Astrocyte (in vitro differentiated cells and primary cell): ENCODE measurements around the gene PEX10. TPM values are rescaled to one million over a fixed set of nuclear protein-coding genes. Genes with fewer than 3 reads are reported as not detected.

Experiments used
- DNase-seq: peaks from one replicate; pipeline ENCODE4 v3.0.0-alpha.2; 2010; ENCODE audit warnings: low read depth
- FAIRE-seq: peaks from 2 replicates; lab custom pipeline; 2011; peaks lifted over from hg19 to GRCh38; lab: Jason Lieb, UNC
- H2AFZ ChIP-seq: 2 replicates; pipeline ENCODE4 v1.6.0; 2012; ENCODE audit warnings: low read depth, low read length, inconsistent platforms
- H3K27ac ChIP-seq: 2 replicates; pipeline ENCODE4 v1.5.1; 2011; ENCODE audit warnings: low read depth, low read length, inconsistent platforms
- H3K27me3 ChIP-seq: 2 replicates; pipeline ENCODE4 v1.6.0; 2011; ENCODE audit warnings: low read length, inconsistent platforms; ENCODE audit not compliant: insufficient read depth
- H3K36me3 ChIP-seq: 2 replicates; pipeline ENCODE4 v1.5.1; 2011; ENCODE audit warnings: low read length, inconsistent platforms; ENCODE audit not compliant: insufficient read depth
- H3K4me1 ChIP-seq: 2 replicates; pipeline ENCODE4 v1.5.1; 2011; ENCODE audit warnings: low read length, inconsistent platforms; ENCODE audit not compliant: insufficient read depth
- H3K4me2 ChIP-seq: 2 replicates; pipeline ENCODE4 v1.6.0; 2012; ENCODE audit warnings: low read length, inconsistent platforms
- H3K4me3 ChIP-seq: 2 replicates; pipeline ENCODE4 v1.5.1; 2011; ENCODE audit warnings: low read depth, mild to moderate bottlenecking, low read length, inconsistent platforms; ENCODE audit not compliant: insufficient read depth
- H3K79me2 ChIP-seq: 2 replicates; pipeline ENCODE4 v1.6.0; 2012; ENCODE audit warnings: mild to moderate bottlenecking, low read length, inconsistent platforms; ENCODE audit not compliant: insufficient read depth
- H3K9ac ChIP-seq: 2 replicates; pipeline ENCODE4 v1.6.0; 2012; ENCODE audit warnings: mild to moderate bottlenecking, low read length, inconsistent platforms
- H3K9me3 ChIP-seq: 2 replicates; pipeline ENCODE4 v1.5.1; 2012; ENCODE audit warnings: low read depth, mild to moderate bottlenecking, low read length, inconsistent platforms; ENCODE audit not compliant: insufficient read depth
- H4K20me1 ChIP-seq: 2 replicates; pipeline ENCODE4 v1.6.0; 2012; ENCODE audit warnings: low read length, inconsistent platforms; ENCODE audit not compliant: insufficient read depth
- H3K27ac Mint-ChIP-seq: one replicate; pipeline ENCODE4 v1.8.0; 2021; ENCODE audit warnings: mild to moderate bottlenecking, mixed read lengths; ENCODE audit not compliant: unreplicated experiment
- H3K27me3 Mint-ChIP-seq: one replicate; pipeline ENCODE4 v1.8.0; 2021; ENCODE audit warnings: low read depth, mixed read lengths; ENCODE audit not compliant: unreplicated experiment
- H3K36me3 Mint-ChIP-seq: one replicate; pipeline ENCODE4 v1.8.0; 2021; ENCODE audit warnings: low read depth, mixed read lengths; ENCODE audit not compliant: unreplicated experiment
- H3K4me1 Mint-ChIP-seq: one replicate; pipeline ENCODE4 v1.8.0; 2021; ENCODE audit warnings: low read depth, mixed read lengths; ENCODE audit not compliant: unreplicated experiment
- H3K4me3 Mint-ChIP-seq: one replicate; pipeline ENCODE4 v1.8.0; 2021; ENCODE audit warnings: mild to moderate bottlenecking, moderate library complexity, mixed read lengths; ENCODE audit not compliant: unreplicated experiment
- H3K9me3 Mint-ChIP-seq: one replicate; pipeline ENCODE4 v1.8.0; 2021; ENCODE audit warnings: mild to moderate bottlenecking, mixed read lengths; ENCODE audit not compliant: unreplicated experiment
- CTCF ChIP-seq: IDR thresholded peaks from 2 replicates; pipeline ENCODE4 v1.5.1; 2011; ENCODE audit warnings: low read depth, mild to moderate bottlenecking, inconsistent platforms, low read length, moderate library complexity; ENCODE audit not compliant: insufficient read depth
- EZH2 ChIP-seq: IDR thresholded peaks from 2 replicates; pipeline ENCODE4 v1.6.1; 2012; ENCODE audit warnings: mild to moderate bottlenecking, low read length, inconsistent platforms; ENCODE audit not compliant: insufficient read depth
- total RNA-seq: library from RNA; stranded (reverse); gene quantifications from 2 replicates; pipeline ENCODE4 v1.2.1, GENCODE V29; 2021

PEX10 gene
- total RNA-seq, 1 donor from 2014 or later, result 16.6 TPM

GRCh38 chr1:2376931-2377672 lies 35.3 kb downstream of the PEX10 start:
- no peaks in the 10 kb centered on the region for H4K20me1 ChIP-seq
- H3K4me3 Mint-ChIP-seq, result no peak overlapping the region
- no peak overlapping the region for H2AFZ ChIP-seq
- H3K27ac Mint-ChIP-seq, result no peak overlapping the region
- no peaks in the 10 kb centered on the region for H3K4me1 ChIP-seq
- no peaks in the 10 kb centered on the region for H3K27me3 ChIP-seq
- H3K9me3 Mint-ChIP-seq, result no peaks in the 10 kb centered on the region
- H3K36me3 ChIP-seq, result no peaks in the 10 kb centered on the region
- H3K4me3 ChIP-seq, result no peak overlapping the region
- TF ChIP-seq EZH2 (no peak), CTCF (no peak)
- DNase-seq (no peak), FAIRE-seq (no peak)
- H3K9me3 ChIP-seq, result no peaks in the 10 kb centered on the region
- H3K4me2 ChIP-seq, result no peak overlapping the region
- H3K36me3 Mint-ChIP-seq, result no peaks in the 10 kb centered on the region
- H3K4me1 Mint-ChIP-seq, result no peaks in the 10 kb centered on the region
- peaks cover 2% of the 10 kb centered on the region for H3K27me3 Mint-ChIP-seq
- H3K27ac ChIP-seq, result no peak overlapping the region
- H3K9ac ChIP-seq, result no peak overlapping the region
- H3K79me2 ChIP-seq, result no peaks in the 10 kb centered on the region

DNA sequence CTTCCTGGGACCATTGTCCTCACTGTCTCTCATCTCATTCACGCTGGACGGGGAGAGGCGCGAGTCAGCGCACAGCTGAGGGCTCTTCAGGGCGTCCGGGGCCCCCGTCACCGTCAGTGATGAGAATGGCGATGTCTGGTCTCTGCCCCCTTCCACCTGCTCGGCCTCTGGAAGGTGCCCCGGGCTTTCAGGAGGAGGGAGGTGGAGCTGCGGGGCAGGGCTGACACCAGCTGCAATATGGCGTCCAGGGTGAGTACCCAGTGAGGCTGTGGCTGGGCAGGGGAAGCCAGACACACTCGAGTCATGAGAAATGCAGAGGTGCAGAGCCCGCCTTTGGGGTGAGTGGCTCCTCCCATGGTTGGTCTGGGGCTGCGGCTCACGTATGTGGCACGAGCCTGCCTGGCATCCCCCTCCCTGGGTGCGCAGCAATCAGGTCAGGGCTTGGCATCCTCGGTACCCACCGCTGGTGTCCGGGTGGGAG lies 36.1 kb downstream of the PEX10 start:
- no peaks in the 10 kb centered on the region for H3K4me1 Mint-ChIP-seq
- H3K4me3 Mint-ChIP-seq, result no peak overlapping the region
- DNase-seq (no peak), FAIRE-seq (no peak)
- no peaks in the 10 kb centered on the region for H3K36me3 ChIP-seq
- TF ChIP-seq EZH2 (no peak), CTCF (no peak)
- no peak overlapping the region for H3K27ac Mint-ChIP-seq
- H2AFZ ChIP-seq, result no peak overlapping the region
- H3K27ac ChIP-seq, result no peak overlapping the region
- no peaks in the 10 kb centered on the region for H3K36me3 Mint-ChIP-seq
- H3K27me3 ChIP-seq, result no peaks in the 10 kb centered on the region
- no peak overlapping the region for H3K9ac ChIP-seq
- no peak overlapping the region for H3K4me2 ChIP-seq
- no peaks in the 10 kb centered on the region for H3K4me1 ChIP-seq
- no peaks in the 10 kb centered on the region for H3K9me3 ChIP-seq
- no peaks in the 10 kb centered on the region for H3K9me3 Mint-ChIP-seq
- H3K27me3 Mint-ChIP-seq, result peaks cover 2% of the 10 kb centered on the region
- no peaks in the 10 kb centered on the region for H4K20me1 ChIP-seq
- no peak overlapping the region for H3K4me3 ChIP-seq
- H3K79me2 ChIP-seq, result no peaks in the 10 kb centered on the region

DNA sequence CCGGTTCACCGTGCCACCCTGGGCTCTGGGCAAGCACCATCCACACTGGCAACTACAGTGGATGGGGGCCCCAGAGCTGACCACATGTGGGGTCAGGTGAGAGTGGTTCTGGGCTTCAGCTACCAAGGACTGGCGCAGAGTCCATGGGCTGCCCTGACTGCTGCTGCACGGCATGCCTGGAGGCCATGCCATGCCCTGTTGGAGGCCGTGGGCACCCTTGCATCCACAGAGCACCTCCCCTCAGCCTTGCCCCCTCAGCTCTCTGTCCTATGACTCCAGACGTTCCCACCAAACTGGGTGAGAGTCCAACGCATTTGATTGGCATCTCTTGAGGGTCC lies 36.5 kb downstream of the PEX10 start:
- no peaks in the 10 kb centered on the region for H3K36me3 ChIP-seq
- H3K4me2 ChIP-seq, result no peak overlapping the region
- no peaks in the 10 kb centered on the region for H3K4me1 Mint-ChIP-seq
- H3K27me3 ChIP-seq, result no peaks in the 10 kb centered on the region
- peaks cover 2% of the 10 kb centered on the region for H3K27me3 Mint-ChIP-seq
- H3K9me3 ChIP-seq, result no peaks in the 10 kb centered on the region
- DNase-seq (no peak), FAIRE-seq (no peak)
- no peak overlapping the region for H3K9ac ChIP-seq
- no peak overlapping the region for H3K27ac ChIP-seq
- H3K4me3 Mint-ChIP-seq, result no peak overlapping the region
- H2AFZ ChIP-seq, result no peak overlapping the region
- H3K4me1 ChIP-seq, result no peaks in the 10 kb centered on the region
- H3K9me3 Mint-ChIP-seq, result no peaks in the 10 kb centered on the region
- H4K20me1 ChIP-seq, result no peaks in the 10 kb centered on the region
- TF ChIP-seq EZH2 (no peak), CTCF (no peak)
- no peak overlapping the region for H3K27ac Mint-ChIP-seq
- no peaks in the 10 kb centered on the region for H3K36me3 Mint-ChIP-seq
- H3K4me3 ChIP-seq, result no peak overlapping the region
- H3K79me2 ChIP-seq, result no peaks in the 10 kb centered on the region
